GM21381 (cell line): ENCODE results near the gene C1orf35.

Source experiments
- ATAC-seq: cut with Tn5 transposase; IDR thresholded peaks from one replicate; pipeline ENCODE4 v1.9.1; 2021; ENCODE audit warnings: mild to moderate bottlenecking, moderate library complexity; ENCODE audit not compliant: unreplicated experiment

The C1orf35 gene

GRCh38 chr1:228066416-228066815 lies 36.7 kb downstream of the C1orf35 start:
- ATAC-seq = no peak

- ATAC-seq = no peak
These were observed 37.4 kb downstream of the C1orf35 start for GRCh38 chr1:228065543-228066347.

GRCh38 chr1:228064741-228065542 lies 38.2 kb downstream of the C1orf35 start:
- ATAC-seq = no peak

- ATAC-seq = no peak
These were observed 38.8 kb downstream of the C1orf35 start for GRCh38 chr1:228064296-228064695.

GRCh38 chr1:228063251-228064191 lies 39.6 kb downstream of the C1orf35 start:
- ATAC-seq = no peak

GRCh38 chr1:228062812-228063211 lies 40.3 kb downstream of the C1orf35 start:
- no peak for ATAC-seq

- ATAC-seq = no peak
These were observed 40.9 kb downstream of the C1orf35 start for GRCh38 chr1:228062085-228062791.

GRCh38 chr1:228061411-228062084 lies 41.6 kb downstream of the C1orf35 start:
- ATAC-seq = no peak

GRCh38 chr1:228060458-228061190 lies 42.5 kb downstream of the C1orf35 start:
- ATAC-seq = no peak

- ATAC-seq = peak; percentile 45
These were observed 43.3 kb downstream of the C1orf35 start for GRCh38 chr1:228059634-228060457.

- ATAC-seq = peak; percentile 32
These were observed 44.0 kb downstream of the C1orf35 start for GRCh38 chr1:228058949-228059633.

GRCh38 chr1:228058172-228058948 lies 44.8 kb downstream of the C1orf35 start:
- ATAC-seq = no peak
